Left lung (tissue), 10 donors: ENCODE measurements around the gene ZBTB21. TPM values are rescaled to one million over a fixed set of nuclear protein-coding genes. Genes with fewer than 3 reads are reported as not detected.
A peak's percentile ranks its signal among the peaks of the same experiment; 100 is the strongest.

Experiments used
- ATAC-seq: fragments of 200-7000 bp; cut with Tn5 transposase; one replicate; pipeline ENCODE4 v1.9.1; 2020; ENCODE audit warnings: moderate library complexity
- DNase-seq, 4 donors: peaks; one replicate each; pipeline ENCODE4 v3.0.0-alpha.2; 2013 to 2020
- H3K27ac ChIP-seq, 2 donors: fragments of 200-600 bp; sonication (generic) in 1 of 2; one replicate each; pipeline versions ENCODE4 v1.5.0 to v1.8.0; 2020 to 2021
- H3K27me3 ChIP-seq, 2 donors: fragments of 200-600 bp; sonication (generic) in 1 of 2; one replicate each; pipeline versions ENCODE4 v1.5.0 to v1.8.0; 2020 to 2021
- H3K36me3 ChIP-seq, 2 donors: fragments of 200-600 bp; sonication (generic) in 1 of 2; one replicate each; pipeline versions ENCODE4 v1.5.0 to v1.8.0; 2020 to 2021
- H3K4me1 ChIP-seq, 2 donors: fragments of 200-600 bp; one replicate each; pipeline ENCODE4 v1.8.0; 2021
- H3K4me3 ChIP-seq, 2 donors: fragments of 200-600 bp; sonication (generic) in 1 of 2; one replicate each; pipeline versions ENCODE4 v1.5.0 to v1.8.0; 2020 to 2021; ENCODE audit warnings: mild to moderate bottlenecking in 1 of 2
- H3K9me3 ChIP-seq, 2 donors: fragments of 200-600 bp; sonication (generic) in 1 of 2; one replicate each; pipeline versions ENCODE4 v1.5.0 to v1.8.0; 2020 to 2021
- CTCF ChIP-seq, 2 donors: fragments of 200-600 bp; sonication (generic) in 1 of 2; IDR thresholded peaks; one replicate each; pipeline versions ENCODE4 v1.5.0 to v1.8.0; 2021; ENCODE audit warnings: antibody characterized with exemption in 2 of 2
- intact Hi-C, 2 donors: fragments of 100-400 bp; cut with DNase I; formaldehyde crosslinking; loops; one replicate each; pipeline versions ENCODE4 v1.11.2 to v1.14.2; 2022
- polyA plus RNA-seq, 6 donors: library from polyadenylated mRNA; unstranded; fragments of 120-200 nt; gene quantifications; one replicate each; pipeline ENCODE4 v1.2.1, GENCODE V29; 2013; ENCODE audit not compliant: insufficient read length in 6 of 6
- total RNA-seq, 2 donors: library from RNA; stranded (reverse); fragmentation: NEBNext Ultra II Directional; extraction: Animal tissue kit (Norgen Biotek cat#: 25700); gene quantifications; one replicate each; pipeline ENCODE4 v1.2.1, GENCODE V29; 2021
- donor health status: DM: no; HTN: yes; CAD: no.
- donor health status: DM: no; HTN: no; CAD: no.

The ZBTB21 gene
- total and polyA plus RNA-seq, 8 donors: 9.2 to 13.9 (median 10.7) TPM

GRCh38 chr21:42057851-42058437 is 47.8 kb upstream of the ZBTB21 start:
- Histone ChIP-seq H3K9me3 (no peaks in the 10 kb centered on the region), H3K4me1 (peaks cover 23 to 33% of the 10 kb centered on the region in 2 donors), H3K4me3 (no peak overlapping the region), H3K36me3 (no peaks in the 10 kb centered on the region), H3K27me3 (peaks cover 0 to 15% of the 10 kb centered on the region in 2 donors), H3K27ac (peak overlapping the region; percentile 3 to 60)
- DNase-seq: peak in 1 of 4 donors; percentile 39
- intact Hi-C loops: no loop called here
- peak; percentile 29 for ATAC-seq
- TF ChIP-seq CTCF (IDR thresholded peaks at IDR 0.05): no peak

- intact Hi-C loops: no loop called here
- TF ChIP-seq CTCF (IDR thresholded peaks at IDR 0.05): no peak
- peak in 3 of 4 donors; percentile 63 to 82 (median 80) for DNase-seq
- Histone ChIP-seq H3K27me3 (peaks cover 0 to 7% of the 10 kb centered on the region in 2 donors), H3K27ac (peak overlapping the region; percentile 3 to 60), H3K4me3 (no peak overlapping the region), H3K9me3 (no peaks in the 10 kb centered on the region), H3K4me1 (peaks cover 20 to 25% of the 10 kb centered on the region in 2 donors), H3K36me3 (no peaks in the 10 kb centered on the region)
- peak; percentile 82 for ATAC-seq
Observed at GRCh38 chr21:42056996-42057689, 47.0 kb upstream of the ZBTB21 start.

GRCh38 chr21:42056468-42056867 is 46.3 kb upstream of the ZBTB21 start:
- H3K9me3 ChIP-seq: no peaks in the 10 kb centered on the region
- H3K27ac ChIP-seq: peak overlapping the region in 1 of 2 donors; percentile 60
- peaks cover 18 to 20% of the 10 kb centered on the region in 2 donors for H3K4me1 ChIP-seq
- DNase-seq (peak in 1 of 4 donors; percentile 39), ATAC-seq (no peak)
- H3K36me3 ChIP-seq: no peaks in the 10 kb centered on the region
- intact Hi-C loops: no loop called here
- peaks cover 0 to under 1% of the 10 kb centered on the region in 2 donors for H3K27me3 ChIP-seq
- no peak for TF ChIP-seq CTCF (IDR thresholded peaks at IDR 0.05)
- no peak overlapping the region for H3K4me3 ChIP-seq

GRCh38 chr21:42055425-42055824 is 45.3 kb upstream of the ZBTB21 start:
- Histone ChIP-seq H3K27ac (no peak overlapping the region), H3K4me1 (peaks cover 14 to 20% of the 10 kb centered on the region in 2 donors), H3K36me3 (no peaks in the 10 kb centered on the region), H3K9me3 (no peaks in the 10 kb centered on the region), H3K4me3 (no peak overlapping the region), H3K27me3 (no peaks in the 10 kb centered on the region)
- DNase-seq (peak in 1 of 4 donors; percentile 17), ATAC-seq (no peak)
- intact Hi-C loops: no loop called here
- no peak for TF ChIP-seq CTCF (IDR thresholded peaks at IDR 0.05)

GRCh38 chr21:42051788-42052187 is 41.6 kb upstream of the ZBTB21 start:
- TF ChIP-seq CTCF (IDR thresholded peaks at IDR 0.05): no peak
- Histone ChIP-seq H3K9me3 (no peaks in the 10 kb centered on the region), H3K36me3 (no peaks in the 10 kb centered on the region), H3K4me3 (no peak overlapping the region), H3K4me1 (peaks cover 6 to 7% of the 10 kb centered on the region in 2 donors), H3K27ac (no peak overlapping the region), H3K27me3 (no peaks in the 10 kb centered on the region)
- ATAC-seq (no peak), DNase-seq (peak in 1 of 4 donors; percentile 24)
- intact Hi-C loops: no loop called here
